Breast epithelium (tissue), 4 donors: ENCODE data around the gene MRGPRG. TPM values are rescaled to one million over a fixed set of nuclear protein-coding genes. Genes with fewer than 3 reads are reported as not detected.

Experiments
- DNase-seq, 2 donors: peaks; one replicate each; pipeline ENCODE4 v3.0.0-alpha.2; 2019; ENCODE audit warnings: low spot score in 2 of 2
- H3K27ac ChIP-seq, 2 donors: fragments of 200-600 bp; sonication (generic) in 1 of 2; one replicate each; pipeline ENCODE4 v1.5.1; 2016 to 2019; ENCODE audit warnings: mild to moderate bottlenecking in 1 of 2
- H3K27me3 ChIP-seq, 2 donors: fragments of 200-600 bp; sonication (generic) in 1 of 2; one replicate each; pipeline versions ENCODE4 v1.5.1 to v1.6.0; 2017 to 2019; ENCODE audit warnings: control low read depth in 1 of 2, mild to moderate bottlenecking in 1 of 2
- H3K36me3 ChIP-seq: fragments of 200-600 bp; one replicate; pipeline ENCODE4 v1.5.1; 2019
- H3K4me1 ChIP-seq, 2 donors: fragments of 200-600 bp; sonication (generic); one replicate each; pipeline ENCODE4 v1.5.1; 2016 to 2019; ENCODE audit warnings: control low read depth in 1 of 2
- H3K4me3 ChIP-seq, 3 donors: fragments of 200-600 bp; sonication (generic); 1 replicate in 2 of 3; 2 replicates in 1 of 3; pipeline ENCODE4 v1.5.1; 2016 to 2019; ENCODE audit warnings: mild to moderate bottlenecking in 3 of 3, moderate library complexity in 2 of 3
- H3K9me3 ChIP-seq, 2 donors: fragments of 200-600 bp; sonication (generic) in 1 of 2; one replicate each; pipeline ENCODE4 v1.5.1; 2016 to 2019; ENCODE audit warnings: control low read depth in 1 of 2
- POLR2A ChIP-seq: fragments of 450-650 bp; IDR thresholded peaks from one replicate; pipeline ENCODE4 v1.6.1; 2016; ENCODE audit warnings: antibody characterized with exemption, mild to moderate bottlenecking, moderate library complexity
- POLR2AphosphoS5 ChIP-seq, 3 donors: sonication (generic); formaldehyde crosslinking; IDR thresholded peaks; one replicate each; pipeline ENCODE4 v1.6.1; 2017; ENCODE audit warnings: antibody characterized with exemption in 3 of 3
- intact Hi-C: fragments of 100-400 bp; cut with DNase I; formaldehyde crosslinking; loops from one replicate; pipeline ENCODE4 v1.15.1; 2023; ENCODE audit warnings: low total_unique reads
- total RNA-seq, 3 donors: library from RNA; depleted of rRNA; stranded (reverse); fragments of >200 nt; gene quantifications; one replicate each; pipeline ENCODE4 v1.1.0, GENCODE V29; 2016
- TF ChIP-seq, protein P1 (sequence below), 3 donors: fragments of 450-650 bp; IDR thresholded peaks; one replicate each; pipeline ENCODE4 v1.5.1; 2016 to 2017; ENCODE audit warnings: antibody characterized with exemption in 3 of 3, mild to moderate bottlenecking in 3 of 3, moderate library complexity in 3 of 3

MRGPRG gene
- total RNA-seq, 3 donors from 2014 or later: not detected

DNA sequence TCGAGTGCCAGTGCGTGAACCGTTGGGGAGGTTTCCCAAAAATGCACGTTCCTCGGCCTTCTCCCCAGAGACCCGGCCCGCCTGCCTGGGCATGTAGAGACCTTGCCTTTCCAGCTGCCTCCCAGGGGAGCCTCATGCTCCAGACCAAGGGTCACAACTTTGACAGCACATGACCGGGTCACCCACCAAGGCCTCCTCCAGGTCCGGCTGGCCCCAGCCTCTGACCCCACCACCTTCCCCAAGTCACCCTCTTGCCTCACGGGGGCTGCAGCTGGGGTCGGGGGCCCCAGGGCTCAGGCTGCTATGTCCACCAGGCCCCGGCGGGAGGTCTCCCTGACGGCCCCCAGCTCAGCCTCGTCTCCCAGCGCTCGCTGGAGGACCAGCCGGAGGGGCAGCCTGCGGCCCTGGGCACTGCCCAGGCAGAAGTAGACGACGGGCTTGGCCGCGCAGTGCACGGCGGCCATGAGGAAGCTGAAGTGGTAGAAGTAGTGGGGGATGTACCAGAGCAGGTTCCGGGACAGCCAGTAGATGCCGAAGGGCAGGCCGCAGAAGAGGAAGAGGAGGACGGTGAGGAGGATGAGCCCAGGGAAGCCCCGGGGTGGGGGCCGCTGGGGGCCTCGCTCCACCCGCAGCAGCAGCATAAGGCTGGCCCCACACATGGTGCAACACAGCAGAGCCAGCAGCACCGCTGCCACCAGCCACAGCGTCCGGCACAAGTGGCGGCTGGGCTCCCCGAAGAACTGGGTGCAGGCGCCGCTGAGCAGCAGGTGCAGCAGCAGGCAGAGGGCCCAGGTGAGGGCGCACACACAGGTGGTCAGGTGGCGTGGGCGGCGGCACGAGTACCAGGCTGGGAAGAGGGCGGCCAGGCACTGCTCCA, 9.2 kb upstream of the MRGPRG start:
- Histone ChIP-seq H3K27ac (no peak overlapping the region), H3K27me3 (peaks cover 0 to 17% of the 10 kb centered on the region in 2 donors), H3K4me1 (no peaks in the 10 kb centered on the region), H3K4me3 (no peak overlapping the region), H3K9me3 (no peaks in the 10 kb centered on the region), H3K36me3 (no peaks in the 10 kb centered on the region)
- TF ChIP-seq, protein P1, sequence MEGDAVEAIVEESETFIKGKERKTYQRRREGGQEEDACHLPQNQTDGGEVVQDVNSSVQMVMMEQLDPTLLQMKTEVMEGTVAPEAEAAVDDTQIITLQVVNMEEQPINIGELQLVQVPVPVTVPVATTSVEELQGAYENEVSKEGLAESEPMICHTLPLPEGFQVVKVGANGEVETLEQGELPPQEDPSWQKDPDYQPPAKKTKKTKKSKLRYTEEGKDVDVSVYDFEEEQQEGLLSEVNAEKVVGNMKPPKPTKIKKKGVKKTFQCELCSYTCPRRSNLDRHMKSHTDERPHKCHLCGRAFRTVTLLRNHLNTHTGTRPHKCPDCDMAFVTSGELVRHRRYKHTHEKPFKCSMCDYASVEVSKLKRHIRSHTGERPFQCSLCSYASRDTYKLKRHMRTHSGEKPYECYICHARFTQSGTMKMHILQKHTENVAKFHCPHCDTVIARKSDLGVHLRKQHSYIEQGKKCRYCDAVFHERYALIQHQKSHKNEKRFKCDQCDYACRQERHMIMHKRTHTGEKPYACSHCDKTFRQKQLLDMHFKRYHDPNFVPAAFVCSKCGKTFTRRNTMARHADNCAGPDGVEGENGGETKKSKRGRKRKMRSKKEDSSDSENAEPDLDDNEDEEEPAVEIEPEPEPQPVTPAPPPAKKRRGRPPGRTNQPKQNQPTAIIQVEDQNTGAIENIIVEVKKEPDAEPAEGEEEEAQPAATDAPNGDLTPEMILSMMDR (IDR thresholded peaks at IDR 0.05): no peak
- intact Hi-C loops: no loop called here
- no peak for DNase-seq

DNA sequence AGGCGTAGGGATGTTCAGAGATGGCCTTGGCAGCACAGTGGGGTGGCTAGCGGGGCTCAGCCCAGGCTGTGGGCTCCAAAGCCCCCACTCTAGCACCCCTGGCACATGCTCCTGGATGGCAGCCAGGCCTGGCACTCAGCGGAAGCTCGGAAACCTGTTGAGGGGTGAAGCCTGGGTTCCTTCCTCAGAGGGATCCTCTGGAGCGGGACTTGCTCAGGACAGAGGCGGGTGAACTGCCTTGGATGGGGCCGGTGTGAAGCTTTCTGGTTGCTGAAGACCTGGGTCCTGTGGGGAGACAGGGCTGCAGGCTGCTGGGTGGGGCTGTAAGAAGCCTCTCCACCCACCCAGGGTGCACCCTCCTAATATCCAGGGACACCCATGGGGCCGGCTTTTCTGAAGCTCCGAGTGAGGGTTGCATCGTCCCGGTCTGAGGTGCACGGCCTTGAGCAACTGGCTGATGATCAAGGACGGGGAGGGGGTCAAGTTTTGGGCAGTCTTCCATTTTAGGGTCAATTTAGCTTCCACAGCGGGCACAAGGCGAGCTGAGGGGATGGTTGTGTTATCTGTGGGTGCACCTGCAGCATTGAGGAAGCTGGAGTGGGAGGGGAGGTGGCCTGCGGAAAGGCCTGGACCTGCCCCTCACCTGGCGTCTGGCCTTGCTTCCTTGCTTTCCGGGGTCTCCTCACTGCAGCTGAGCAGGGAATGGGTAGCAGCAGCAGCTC, 8.4 kb upstream of the MRGPRG start:
- H3K27me3 ChIP-seq: peaks cover 0 to 25% of the 10 kb centered on the region in 2 donors
- TF ChIP-seq POLR2AphosphoS5 (IDR thresholded peaks at IDR 0.05) (no peak), POLR2A (no peak)
- TF ChIP-seq, protein P1 (IDR thresholded peaks at IDR 0.05): no peak
- no peaks in the 10 kb centered on the region for H3K4me1 ChIP-seq
- H3K36me3 ChIP-seq: no peaks in the 10 kb centered on the region
- intact Hi-C loops: no loop called here
- H3K9me3 ChIP-seq: no peaks in the 10 kb centered on the region
- peak in 1 of 2 donors; percentile 11 for DNase-seq
- no peak overlapping the region for H3K4me3 ChIP-seq
- no peak overlapping the region for H3K27ac ChIP-seq

DNA sequence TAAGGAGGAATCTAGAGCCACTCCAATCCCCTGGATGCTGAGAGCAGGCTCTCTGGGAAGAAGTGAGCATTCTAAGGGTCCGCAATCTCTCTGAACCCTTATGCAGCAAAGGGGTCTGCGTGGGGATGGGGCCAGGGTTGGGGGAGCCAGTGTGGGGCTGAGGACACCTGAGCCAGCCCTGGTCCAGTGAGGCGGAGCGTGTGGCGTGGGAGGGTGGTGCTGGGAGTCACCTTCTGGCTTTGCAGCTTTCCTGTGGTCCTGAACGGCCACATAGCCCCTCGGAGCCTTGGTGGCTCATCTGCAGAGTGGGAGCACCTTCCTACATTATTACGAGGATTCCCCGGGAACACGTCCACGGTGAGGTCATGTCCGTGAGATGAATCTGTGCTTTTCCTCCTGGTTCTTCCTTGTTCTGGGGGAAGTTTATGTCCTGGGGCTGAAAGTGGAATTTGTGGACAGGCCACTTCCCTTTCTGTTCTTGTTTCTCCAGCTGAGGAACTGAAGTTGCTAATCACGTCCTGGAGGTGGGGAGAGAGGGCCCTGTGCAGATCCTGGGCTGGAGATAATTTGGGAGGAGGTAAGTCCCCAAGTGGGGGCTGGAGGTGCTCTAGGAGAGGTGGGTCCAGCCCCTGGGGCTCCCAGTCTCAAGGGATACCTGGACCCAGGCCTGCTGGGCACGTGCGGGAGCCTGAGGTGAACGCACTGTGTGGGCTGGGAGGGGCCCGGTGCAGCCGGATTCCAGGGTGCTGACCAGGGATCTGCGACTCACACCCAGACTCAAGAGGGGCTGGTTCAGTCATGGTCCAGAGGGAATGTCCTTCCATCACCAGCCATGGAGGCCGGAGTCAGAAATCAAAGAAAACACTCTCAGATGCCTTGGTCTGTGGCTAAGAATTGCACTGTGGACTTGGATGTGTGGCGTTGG, 7.5 kb upstream of the MRGPRG start:
- H3K9me3 ChIP-seq: no peaks in the 10 kb centered on the region
- intact Hi-C loops: no loop called here
- no peak overlapping the region for H3K4me3 ChIP-seq
- no peaks in the 10 kb centered on the region for H3K4me1 ChIP-seq
- peaks cover 0 to 34% of the 10 kb centered on the region in 2 donors for H3K27me3 ChIP-seq
- no peak overlapping the region for H3K27ac ChIP-seq
- peak in 1 of 2 donors; percentile 14 for DNase-seq
- no peaks in the 10 kb centered on the region for H3K36me3 ChIP-seq
- TF ChIP-seq POLR2AphosphoS5 (IDR thresholded peaks at IDR 0.05) (no peak), POLR2A (no peak)
- TF ChIP-seq, protein P1 (IDR thresholded peaks at IDR 0.05): no peak

DNA sequence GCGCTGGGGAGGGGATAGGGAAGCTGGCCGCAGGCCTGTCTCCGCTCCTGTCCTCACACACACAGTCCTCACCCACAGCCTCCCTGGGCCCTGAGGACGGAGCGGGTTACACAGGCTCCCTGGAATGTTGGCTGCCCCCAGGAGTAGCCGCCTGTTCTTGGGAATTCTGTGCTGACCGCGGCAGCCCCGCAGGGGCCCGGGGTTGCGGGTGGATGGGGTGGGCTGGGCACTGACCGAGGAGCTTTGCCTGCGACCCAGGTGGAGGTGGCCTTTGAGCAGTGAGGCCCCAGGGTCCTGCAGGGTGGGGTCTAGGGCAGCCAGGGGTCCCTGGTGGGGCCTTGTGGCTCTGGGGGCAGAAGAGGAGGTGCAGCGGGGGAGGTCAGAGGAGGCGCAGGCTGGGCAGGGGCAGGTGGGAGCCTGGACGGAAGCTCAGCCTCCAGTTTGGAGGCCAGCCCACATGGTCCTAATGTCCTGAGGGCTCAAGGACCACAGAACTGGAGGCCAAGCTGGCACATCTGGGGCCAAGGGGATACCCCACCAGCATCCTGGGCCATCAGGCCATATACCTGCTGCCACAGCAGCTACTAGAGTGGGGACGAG, 6.6 kb upstream of the MRGPRG start:
- DNase-seq: no peak
- Histone ChIP-seq H3K4me3 (no peak overlapping the region), H3K9me3 (no peaks in the 10 kb centered on the region), H3K36me3 (no peaks in the 10 kb centered on the region), H3K27me3 (peaks cover 0 to 38% of the 10 kb centered on the region in 2 donors), H3K27ac (no peak overlapping the region), H3K4me1 (no peaks in the 10 kb centered on the region)
- intact Hi-C loops: no loop called here
- TF ChIP-seq POLR2AphosphoS5 (IDR thresholded peaks at IDR 0.05) (no peak), POLR2A (no peak)
- TF ChIP-seq, protein P1 (IDR thresholded peaks at IDR 0.05): no peak
